B cell (primary cell): ENCODE results near the gene HDAC9. TPM values are rescaled to one million over a fixed set of nuclear protein-coding genes. Genes with fewer than 3 reads are reported as not detected.

Experiments
- ATAC-seq: fragments of 200-7000 bp; cut with Tn5 transposase; one replicate; pipeline ENCODE4 v1.10.0; 2021; ENCODE audit warnings: low read depth, mild to moderate bottlenecking, moderate number of reproducible peaks, moderate library complexity
- CTCF ChIA-PET: fragments of 350-600 bp; sonication (Branson Sonifier 250); formaldehyde crosslinking; loops from one replicate; lab custom pipeline; 2021; ENCODE audit warnings: antibody characterized with exemption, inconsistent platforms; lab: Charles Lee
- POLR2A ChIA-PET: fragments of 350-600 bp; sonication (Branson Sonifier 250); formaldehyde crosslinking; loops from one replicate; lab custom pipeline; 2021; ENCODE audit warnings: antibody characterized with exemption; lab: Charles Lee
- DNase-seq: peaks from one replicate; pipeline ENCODE4 v3.0.0; 2013
- H2AFZ ChIP-seq: 2 replicates; pipeline ENCODE4 v1.6.1; 2012; ENCODE audit warnings: mild to moderate bottlenecking, low read depth, low read length; ENCODE audit not compliant: insufficient read depth, poor library complexity, severe bottlenecking
- H3K27ac ChIP-seq, 2 donors: 1 replicate in 1 of 2; 2 replicates in 1 of 2; pipeline ENCODE4 v1.5.1; 2012 to 2013; ENCODE audit warnings: low read length in 2 of 2, mild to moderate bottlenecking in 2 of 2, moderate library complexity in 1 of 2
- H3K27me3 ChIP-seq, 4 experiments: fragments of 200-600 bp in 1 of 4; sonication (generic) in 1 of 4; replicated peaks in 1 of 4; 1 replicate in 2 of 4; 2 replicates in 2 of 4; pipeline versions ENCODE4 v1.6.1 to v1.7.0; 2013 to 2016; ENCODE audit warnings: low read length in 3 of 4, mild to moderate bottlenecking in 2 of 4, mixed read lengths in 1 of 4, moderate library complexity in 1 of 4; ENCODE audit not compliant: insufficient read depth in 4 of 4, control insufficient read depth in 3 of 4; ENCODE audit errors: control extremely low read depth in 1 of 4
- H3K36me3 ChIP-seq, 2 experiments: replicated peaks in 1 of 2; 1 replicate in 1 of 2; 2 replicates in 1 of 2; pipeline versions ENCODE4 v1.6.1 to v1.7.1; 2013; ENCODE audit warnings: low read length in 1 of 2; ENCODE audit not compliant: insufficient read depth in 2 of 2, control insufficient read depth in 1 of 2; ENCODE audit errors: control extremely low read depth in 1 of 2, extremely low read depth in 1 of 2
- H3K4me1 ChIP-seq, 2 donors: fragments of 200-600 bp in 1 of 2; sonication (generic) in 1 of 2; 1 replicate in 1 of 2; 2 replicates in 1 of 2; pipeline versions ENCODE4 v1.5.1 to v1.6.1; 2013 to 2017; ENCODE audit warnings: low read length in 2 of 2; ENCODE audit not compliant: control insufficient read depth in 2 of 2, insufficient read depth in 2 of 2
- H3K4me2 ChIP-seq: replicated peaks from 2 replicates; pipeline ENCODE3; 2012; ENCODE audit warnings: mild to moderate bottlenecking, low read depth, low read length; ENCODE audit not compliant: poor library complexity, severe bottlenecking
- H3K4me3 ChIP-seq, 5 experiments: fragments of 200-600 bp in 1 of 5; sonication (generic) in 1 of 5; 1 replicate in 3 of 5; 2 replicates in 2 of 5; pipeline versions ENCODE4 v1.5.1 to v1.7.0; 2011 to 2016; ENCODE audit warnings: low read length in 4 of 5, mild to moderate bottlenecking in 4 of 5, low read depth in 2 of 5, control low read depth in 1 of 5, moderate library complexity in 1 of 5; ENCODE audit not compliant: insufficient read depth in 1 of 5; ENCODE audit errors: control extremely low read depth in 1 of 5, extremely low read depth in 1 of 5
- H3K79me2 ChIP-seq: fragments of 200-600 bp; sonication (generic); one replicate; pipeline ENCODE4 v1.6.0; 2016; ENCODE audit warnings: low read length; ENCODE audit not compliant: control insufficient read depth, insufficient read depth
- H3K9ac ChIP-seq: fragments of 200-600 bp; sonication (generic); 2 replicates; pipeline ENCODE4 v1.6.1; 2017; ENCODE audit warnings: mild to moderate bottlenecking, low read length, moderate library complexity
- H3K9me3 ChIP-seq, 3 donors: one replicate each; pipeline versions ENCODE4 v1.6.1 to v1.7.1; 2013; ENCODE audit warnings: low read length in 2 of 3; ENCODE audit not compliant: control insufficient read depth in 2 of 3, insufficient read depth in 1 of 3; ENCODE audit errors: control extremely low read depth in 1 of 3
- H4K20me1 ChIP-seq: 2 replicates; pipeline ENCODE4 v1.6.0; 2012; ENCODE audit warnings: mild to moderate bottlenecking, low read length; ENCODE audit not compliant: insufficient read depth, control insufficient read depth, poor library complexity, severe bottlenecking
- H3K27ac Mint-ChIP-seq: one replicate; pipeline ENCODE4 v1.8.0; 2021; ENCODE audit warnings: mixed read lengths
- H3K27me3 Mint-ChIP-seq: one replicate; pipeline ENCODE4 v1.8.0; 2021; ENCODE audit warnings: mixed read lengths
- H3K4me1 Mint-ChIP-seq: one replicate; pipeline ENCODE4 v1.8.0; 2021; ENCODE audit warnings: mixed read lengths
- H3K4me3 Mint-ChIP-seq: one replicate; pipeline ENCODE4 v1.8.0; 2021; ENCODE audit warnings: mixed read lengths
- H3K9me3 Mint-ChIP-seq: one replicate; pipeline ENCODE4 v1.8.0; 2022; ENCODE audit warnings: mixed read lengths; ENCODE audit not compliant: insufficient read depth
- CTCF ChIP-seq: fragments of 200-600 bp; IDR thresholded peaks from one replicate; pipeline ENCODE4 v1.8.0; 2022; ENCODE audit warnings: antibody characterized with exemption, mild to moderate bottlenecking
- EZH2 ChIP-seq: IDR thresholded peaks from 2 replicates; pipeline ENCODE4 v1.6.1; 2012; ENCODE audit warnings: borderline replicate concordance, low read depth, mild to moderate bottlenecking, moderate library complexity, low read length; ENCODE audit not compliant: insufficient read depth, poor library complexity, severe bottlenecking
- WGBS: methylation state at CpG from one replicate; pipeline ENCODE4 v1.1.5; 2013; ENCODE audit warnings: missing lambda C conversion rate; ENCODE audit not compliant: insufficient coverage; 5-methylcytosine and 5-hydroxymethylcytosine counted together
- intact Hi-C: fragments of 100-400 bp; cut with micrococcal nuclease; formaldehyde crosslinking; loops from one replicate; pipeline ENCODE4 v1.10.0; 2022
- polyA plus RNA-seq: library from polyadenylated mRNA; depleted of rRNA; stranded (reverse); fragments of >200 nt; gene quantifications from 2 replicates; pipeline ENCODE4 v1.2.3, GENCODE V29; 2012
- total RNA-seq, 2 donors: library from RNA; stranded (reverse); fragments of 120-200 nt in 1 of 2; gene quantifications; 1 replicate in 1 of 2; 2 replicates in 1 of 2; pipeline versions ENCODE4 v1.2.3 to v1.2.4, GENCODE V29; 2013 to 2022

HDAC9 gene
- total and polyA plus RNA-seq, 2 donors (not counting 1 experiment from before 2014, with no cell fraction given), result 49.1 to 64.8 TPM

DNA sequence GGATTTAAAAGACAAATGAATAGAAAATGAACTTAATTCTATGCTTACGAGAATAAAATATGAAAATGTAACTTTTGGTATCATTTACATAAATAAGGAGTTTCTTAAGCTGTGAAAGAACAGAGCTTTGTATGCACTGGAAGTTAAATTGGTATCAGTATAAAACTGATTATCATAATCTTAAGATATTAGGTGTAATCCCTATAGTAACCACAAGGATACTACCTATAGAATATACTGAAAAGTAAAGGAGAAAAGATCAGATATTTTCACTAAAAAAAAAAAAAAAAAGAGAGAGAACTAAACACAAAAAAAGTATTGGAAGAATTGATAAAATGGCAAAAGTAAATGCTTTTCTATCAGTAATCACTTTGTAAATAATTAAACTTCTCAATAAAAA is 521.8 kb downstream of the HDAC9 start:
- no peak overlapping the region for H3K27ac ChIP-seq
- no peaks in the 10 kb centered on the region for H3K36me3 ChIP-seq
- H4K20me1 ChIP-seq, result no peaks in the 10 kb centered on the region
- H2AFZ ChIP-seq, result no peak overlapping the region
- TF ChIP-seq EZH2 (no peak), CTCF (no peak)
- Mint-ChIP-seq H3K4me1 (no peaks in the 10 kb centered on the region), H3K27ac (no peak overlapping the region), H3K27me3 (peaks cover 7% of the 10 kb centered on the region), H3K4me3 (no peak overlapping the region), H3K9me3 (peaks cover 3% of the 10 kb centered on the region)
- no peak overlapping the region for H3K4me2 ChIP-seq
- ATAC-seq (no peak), DNase-seq (no peak)
- no peak overlapping the region for H3K4me3 ChIP-seq
- no peak overlapping the region for H3K9ac ChIP-seq
- H3K9me3 ChIP-seq, result peaks cover 0 to 5% (median 4%) of the 10 kb centered on the region in 3 donors
- ChIA-PET POLR2A (no interaction called here), CTCF (no interaction called here)
- H3K4me1 ChIP-seq, result no peaks in the 10 kb centered on the region
- H3K79me2 ChIP-seq, result no peaks in the 10 kb centered on the region
- WGBS, result no CpG with 5 or more reads among the region's 1 CpG
- intact Hi-C loops, result no loop called here
- no peaks in the 10 kb centered on the region for H3K27me3 ChIP-seq

GRCh38 chr7:19020062-19020461 is 524.5 kb downstream of the HDAC9 start:
- POLR2A ChIA-PET, result no interaction called here

More at GRCh38 chr7:19020062-19020461, 524.5 kb downstream of the HDAC9 start:
- DNase-seq (no peak), ATAC-seq (no peak)
- Histone ChIP-seq H3K27ac (no peak overlapping the region), H3K27me3 (no peaks in the 10 kb centered on the region), H3K9ac (no peak overlapping the region), H3K9me3 (peaks cover 0 to 5% (median 4%) of the 10 kb centered on the region in 3 donors), H4K20me1 (no peaks in the 10 kb centered on the region), H2AFZ (no peak overlapping the region), H3K79me2 (no peaks in the 10 kb centered on the region), H3K4me1 (no peaks in the 10 kb centered on the region), H3K36me3 (no peaks in the 10 kb centered on the region), H3K4me2 (no peak overlapping the region), H3K4me3 (no peak overlapping the region)
- H3K9me3 Mint-ChIP-seq, result peaks cover 3% of the 10 kb centered on the region
- intact Hi-C loops, result no loop called here
- no peak overlapping the region for H3K4me3 Mint-ChIP-seq
- 80% methylated on average over 1 of the region's 2 CpGs for WGBS
- no peak overlapping the region for H3K27ac Mint-ChIP-seq
- H3K4me1 Mint-ChIP-seq, result no peaks in the 10 kb centered on the region
- TF ChIP-seq EZH2 (no peak), CTCF (no peak)
- H3K27me3 Mint-ChIP-seq, result peaks cover 3% of the 10 kb centered on the region
- CTCF ChIA-PET, result no interaction called here
